Fibroblast of skin of left biceps (primary cell): Measurements from ENCODE around the gene ZNF283.
"Not testable (repeated sequence)": the region's sequence is repeated elsewhere in the genome, so short reads cannot be mapped to it uniquely, and the experiment has no call there.

Experiments used
- DNase-seq, 2 experiments: peaks; one replicate each; pipeline ENCODE4 v3.0.0-alpha.2; 2013; ENCODE audit warnings: low read depth in 2 of 2

ZNF283 gene

DNA sequence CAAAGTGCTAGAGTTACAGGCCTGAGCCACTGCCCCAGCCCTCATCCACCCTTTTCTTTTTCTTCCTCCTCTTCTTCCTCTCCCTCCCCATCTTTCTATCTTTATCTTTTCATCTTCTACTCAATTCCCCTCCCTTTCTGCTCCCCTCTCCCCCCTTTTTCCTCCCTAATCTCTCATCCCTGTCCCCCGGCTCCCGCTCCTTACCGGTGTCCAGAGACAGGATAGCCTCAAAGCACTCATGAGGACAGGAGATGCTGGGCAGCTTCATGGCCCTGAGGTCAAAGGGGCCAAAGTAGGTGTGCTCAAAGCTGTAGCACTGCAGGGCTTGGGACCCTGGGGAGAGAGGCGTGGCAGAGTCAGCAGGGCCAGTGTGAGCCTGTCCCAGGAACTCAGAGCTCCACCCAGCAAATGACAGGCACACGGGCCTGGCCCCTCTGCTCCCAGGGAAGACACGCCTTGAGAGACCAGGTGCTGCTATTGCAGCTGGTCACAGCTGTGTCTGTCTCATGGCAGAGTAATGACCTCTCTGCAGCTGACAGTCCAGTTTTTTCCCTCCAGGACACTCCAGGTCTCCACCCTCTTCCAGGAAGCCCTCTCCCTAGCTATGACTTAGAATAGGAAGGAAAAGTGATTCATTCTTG, 27.5 kb upstream of the ZNF283 start:
- DNase-seq, result no peak

GRCh38 chr19:43802216-43802951, 24.7 kb upstream of the ZNF283 start, which contains the start of gene LYPD5:
Gene LYPD5 (minus strand): TSS chr19:43802447. CDS start chr19:43802380, 67 bp downstream.
- no peak for DNase-seq

DNA sequence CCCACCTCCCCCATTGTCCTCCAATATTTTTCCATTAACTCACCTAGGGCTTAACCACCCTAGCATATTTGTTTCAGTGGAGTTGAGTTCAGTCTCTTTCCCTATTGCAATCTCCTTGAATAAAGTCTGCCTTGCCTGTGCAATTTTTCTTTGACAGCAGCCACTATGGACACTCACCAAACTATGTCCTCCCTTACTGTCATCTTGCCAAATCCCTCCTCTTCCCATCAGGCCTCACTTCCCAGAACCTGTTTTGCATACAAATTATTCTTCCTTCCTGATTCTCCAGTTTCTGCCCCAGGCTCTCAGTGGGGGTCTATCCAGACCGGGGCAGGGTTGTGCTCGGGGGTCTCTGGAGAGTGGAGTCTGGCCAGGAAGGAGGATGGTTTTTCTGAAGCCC, 22.7 kb upstream of the ZNF283 start:
- DNase-seq, result no peak

- DNase-seq, result not testable (repeated sequence)
Measured at GRCh38 chr19:43806401-43806800, 20.7 kb upstream of the ZNF283 start.

GRCh38 chr19:43806848-43807247, 20.3 kb upstream of the ZNF283 start:
- no peak for DNase-seq

- no peak for DNase-seq
Measured at GRCh38 chr19:43807651-43808050, 19.5 kb upstream of the ZNF283 start.

DNA sequence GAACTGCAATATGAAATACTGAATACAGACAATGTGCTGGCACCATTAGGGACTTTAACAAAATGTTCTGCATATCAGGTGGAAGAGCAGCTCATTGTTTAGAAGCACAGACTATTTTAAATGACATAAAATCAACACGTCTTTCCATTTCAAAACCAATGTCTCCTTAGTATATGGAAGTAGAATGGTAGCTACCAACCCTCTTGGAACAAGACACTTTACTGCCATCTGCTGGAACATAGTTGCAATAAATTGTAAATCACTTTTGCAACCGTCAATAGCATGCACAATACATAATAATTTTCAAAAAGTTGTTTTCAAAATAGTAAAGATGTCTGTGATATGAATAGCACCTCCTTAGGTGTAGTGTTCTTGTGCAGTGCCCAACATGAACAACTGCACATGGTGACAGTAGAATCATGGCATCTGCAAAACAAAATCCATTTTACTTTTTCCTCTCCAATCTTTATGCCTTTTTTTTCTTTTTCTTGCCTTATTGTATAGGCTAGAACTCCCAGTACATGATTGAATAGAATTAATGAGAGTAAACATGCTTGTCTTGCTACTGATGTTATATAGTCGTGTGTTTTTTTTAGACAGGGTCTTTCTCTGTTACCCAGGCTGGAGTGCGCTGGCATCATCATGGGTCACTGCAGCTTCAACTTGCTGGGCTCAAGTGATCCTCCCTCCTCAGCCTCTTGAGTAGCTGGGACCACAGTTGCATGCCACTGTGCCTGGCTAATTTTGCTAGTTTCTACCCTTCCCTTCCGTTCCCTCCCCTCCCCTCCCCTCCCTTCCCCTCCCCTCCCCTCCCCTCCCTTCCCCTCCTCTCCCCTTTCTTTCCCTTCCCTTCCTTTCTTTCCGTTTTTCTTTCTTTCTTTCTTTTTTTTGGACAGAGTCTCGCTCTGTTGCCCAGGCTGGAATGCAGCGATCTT, 17.1 kb upstream of the ZNF283 start:
- no peak for DNase-seq

DNA sequence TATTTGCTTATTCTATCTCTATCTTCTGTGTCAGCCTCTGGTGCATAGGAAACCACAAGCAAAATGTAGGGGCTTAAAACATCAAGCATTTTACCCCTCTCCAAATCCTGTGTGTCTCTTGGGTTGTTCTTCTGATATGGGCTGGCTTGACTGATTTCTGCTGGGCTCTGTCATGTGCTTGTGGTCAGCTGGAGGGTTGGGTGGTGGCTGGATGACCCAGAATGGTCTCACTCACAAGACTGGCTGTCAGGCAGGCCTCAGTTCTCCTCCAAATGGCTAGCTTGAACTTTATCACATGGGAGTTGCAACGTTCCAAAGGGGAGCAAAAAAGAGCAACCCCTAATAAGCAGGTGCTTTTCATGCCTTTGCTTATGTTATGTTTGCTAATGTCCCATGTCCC, 15.3 kb upstream of the ZNF283 start:
- DNase-seq, result no peak

DNA sequence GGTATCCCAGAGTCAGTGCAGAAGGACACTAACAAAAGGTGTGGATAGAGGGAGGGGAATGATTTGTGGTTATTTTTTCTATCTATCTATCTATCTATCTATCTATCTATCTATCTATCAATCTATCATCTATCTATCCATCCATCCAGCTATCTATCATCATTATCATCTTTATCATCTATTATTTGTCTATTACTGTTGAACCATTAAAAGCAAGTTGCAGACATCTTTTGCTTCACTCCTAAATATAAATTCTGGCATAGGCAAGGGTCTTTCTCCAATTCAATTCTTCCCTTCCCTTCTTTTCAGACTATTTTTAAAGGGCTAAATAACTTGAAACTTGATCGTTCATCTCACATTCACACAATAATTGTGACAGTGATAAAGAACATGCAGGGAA, 14.9 kb upstream of the ZNF283 start:
- DNase-seq, result no peak

- DNase-seq, result no peak
Measured at GRCh38 chr19:43812688-43813087, 14.4 kb upstream of the ZNF283 start.

- no peak for DNase-seq
Measured at GRCh38 chr19:43814663-43815352, 12.3 kb upstream of the ZNF283 start.

DNA sequence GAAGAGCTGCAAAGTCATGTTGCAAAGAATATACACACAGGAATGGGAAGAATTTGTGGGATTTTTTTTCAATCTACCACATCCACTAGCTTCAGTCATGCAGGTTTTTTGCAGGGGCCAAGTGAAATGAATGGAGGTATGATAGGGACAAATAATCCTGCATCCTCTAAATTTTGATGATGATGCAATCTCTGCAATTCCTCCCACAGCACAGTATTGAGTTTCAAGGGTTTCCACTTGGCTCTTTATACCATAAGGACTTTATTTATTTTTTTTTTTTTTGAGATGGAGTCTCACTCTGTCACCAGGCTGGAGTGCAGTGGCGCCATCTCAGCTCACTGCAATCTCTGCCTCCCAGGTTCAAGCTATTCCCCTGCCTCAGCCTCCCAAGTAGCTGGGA, 9.7 kb upstream of the ZNF283 start:
- not testable (repeated sequence) for DNase-seq

- no peak for DNase-seq
Measured at GRCh38 chr19:43818500-43818899, 8.6 kb upstream of the ZNF283 start.

DNA sequence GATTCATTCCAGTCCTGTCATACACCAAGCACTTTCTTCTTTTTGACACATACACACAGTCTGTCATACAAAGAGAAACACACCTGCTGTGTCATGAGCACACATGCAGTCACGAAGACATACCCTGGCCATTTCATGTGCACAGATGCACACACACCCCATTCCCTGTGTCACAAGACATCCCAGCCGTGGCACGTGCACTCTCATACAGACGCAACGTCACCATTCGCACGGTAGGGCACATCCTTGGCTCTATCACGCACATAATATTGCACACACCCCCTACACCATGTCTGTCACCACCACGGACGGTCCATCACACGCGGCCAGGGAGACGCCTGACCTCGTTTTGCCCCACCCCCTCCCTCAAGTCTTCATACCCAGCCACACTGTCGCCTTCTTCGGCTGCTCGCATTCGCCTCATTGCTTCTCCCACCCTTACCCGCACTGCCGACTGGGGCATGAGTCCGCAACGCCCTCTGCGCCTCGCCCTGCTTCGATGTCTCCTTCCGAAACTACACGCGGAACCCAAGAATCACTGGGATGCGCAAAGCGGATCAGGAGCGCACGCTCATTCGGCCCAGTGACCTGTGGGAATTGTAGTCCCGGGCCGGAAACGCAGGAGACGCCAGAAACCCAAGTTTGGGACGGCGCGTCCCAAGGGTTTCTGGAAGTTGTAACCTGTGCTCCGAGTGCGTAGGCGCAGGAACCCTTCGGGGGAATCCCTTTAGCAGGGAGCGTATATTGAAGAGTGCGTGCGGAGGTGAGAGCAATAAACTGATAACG, 6.8 kb upstream of the ZNF283 start:
- peak in 1 of 2 experiments; percentile 11 for DNase-seq

DNA sequence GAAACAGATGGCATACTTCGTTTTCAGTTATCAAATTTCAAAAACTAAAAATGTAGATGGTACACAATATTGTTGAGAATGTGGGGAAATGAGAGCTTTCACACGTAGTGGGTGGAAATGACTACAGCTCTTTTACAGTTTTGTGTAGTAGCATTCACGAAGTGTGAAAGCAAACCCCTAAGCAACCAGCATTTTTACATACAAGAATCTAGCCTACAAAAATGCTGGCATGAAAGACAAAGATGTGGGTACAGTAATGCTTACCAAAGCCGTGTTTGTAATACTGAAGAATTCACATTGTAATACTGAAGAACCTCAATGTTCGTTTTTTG, 6.3 kb upstream of the ZNF283 start:
- no peak for DNase-seq

DNA sequence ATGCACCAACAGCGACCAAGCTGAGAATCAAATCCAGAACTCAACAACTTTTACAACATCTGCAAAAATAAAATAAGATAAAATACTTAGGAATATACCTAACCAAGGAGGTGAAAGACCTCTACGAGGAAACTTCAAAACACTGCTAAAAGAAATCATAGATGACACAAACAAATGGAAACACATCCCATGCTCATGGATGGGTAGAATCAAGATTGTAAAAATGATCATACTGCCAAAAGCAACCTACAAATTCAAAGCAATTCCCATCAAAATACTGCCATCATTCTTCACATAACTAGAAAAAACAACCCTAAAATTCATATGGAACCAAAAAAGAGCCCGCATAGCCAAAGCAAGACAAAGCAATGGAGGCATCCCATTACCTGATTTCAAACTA, 3.3 kb upstream of the ZNF283 start:
- not testable (repeated sequence) for DNase-seq

GRCh38 chr19:43824572-43824971, 2.5 kb upstream of the ZNF283 start:
- DNase-seq, result not testable (repeated sequence)

DNA sequence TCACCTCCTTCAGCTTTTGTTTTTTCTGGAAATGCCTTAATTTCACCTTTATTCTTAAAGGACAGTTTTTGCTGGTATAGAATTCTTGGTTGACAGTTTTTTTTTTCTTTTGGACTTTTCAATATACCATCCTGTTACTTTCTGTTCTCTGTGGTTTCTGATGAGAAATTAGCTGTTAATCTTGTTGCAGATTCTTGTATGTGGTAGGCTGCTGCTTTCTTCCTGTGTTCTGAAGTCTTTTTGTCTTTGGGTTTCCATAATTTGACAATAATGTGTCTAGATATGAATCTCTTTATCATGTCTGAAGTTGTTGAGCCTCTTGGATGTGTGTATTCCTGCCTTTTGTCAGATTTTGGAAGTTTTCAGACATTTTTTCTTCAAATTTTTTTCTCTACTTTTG, 12.0 kb downstream of the ZNF283 start:
- no peak for DNase-seq

- no peak for DNase-seq
Measured at GRCh38 chr19:43842007-43842406, 14.9 kb downstream of the ZNF283 start.

- no peak for DNase-seq
Measured at GRCh38 chr19:43847246-43847645, 20.1 kb downstream of the ZNF283 start.

DNA sequence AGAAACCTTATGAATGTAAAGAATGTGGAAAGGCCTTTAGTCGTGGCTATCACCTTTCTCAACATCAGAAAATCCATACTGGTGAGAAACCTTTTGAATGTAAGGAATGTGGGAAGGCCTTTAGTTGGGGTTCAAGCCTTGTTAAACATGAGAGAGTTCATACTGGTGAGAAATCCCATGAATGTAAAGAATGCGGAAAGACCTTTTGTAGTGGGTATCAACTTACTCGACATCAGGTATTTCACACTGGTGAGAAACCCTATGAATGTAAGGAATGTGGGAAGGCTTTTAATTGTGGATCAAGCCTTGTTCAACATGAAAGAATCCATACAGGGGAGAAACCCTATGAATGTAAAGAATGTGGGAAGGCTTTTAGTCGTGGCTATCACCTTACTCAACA, 20.8 kb downstream of the ZNF283 start:
- no peak for DNase-seq
